ENCODE measurements around the gene KAT8.

KAT8 gene

GRCh38 chr16:31117384-31118222 is at the start of gene KAT8:
KAT8 (plus strand) TSS chr16:31117664; CDS start chr16:31117682, 18 bp downstream.
- DNase-seq: peak; percentile 97

GRCh38 chr16:31071861-31072260 is 45.6 kb upstream of the KAT8 start:
- DNase-seq: no peak

DNA sequence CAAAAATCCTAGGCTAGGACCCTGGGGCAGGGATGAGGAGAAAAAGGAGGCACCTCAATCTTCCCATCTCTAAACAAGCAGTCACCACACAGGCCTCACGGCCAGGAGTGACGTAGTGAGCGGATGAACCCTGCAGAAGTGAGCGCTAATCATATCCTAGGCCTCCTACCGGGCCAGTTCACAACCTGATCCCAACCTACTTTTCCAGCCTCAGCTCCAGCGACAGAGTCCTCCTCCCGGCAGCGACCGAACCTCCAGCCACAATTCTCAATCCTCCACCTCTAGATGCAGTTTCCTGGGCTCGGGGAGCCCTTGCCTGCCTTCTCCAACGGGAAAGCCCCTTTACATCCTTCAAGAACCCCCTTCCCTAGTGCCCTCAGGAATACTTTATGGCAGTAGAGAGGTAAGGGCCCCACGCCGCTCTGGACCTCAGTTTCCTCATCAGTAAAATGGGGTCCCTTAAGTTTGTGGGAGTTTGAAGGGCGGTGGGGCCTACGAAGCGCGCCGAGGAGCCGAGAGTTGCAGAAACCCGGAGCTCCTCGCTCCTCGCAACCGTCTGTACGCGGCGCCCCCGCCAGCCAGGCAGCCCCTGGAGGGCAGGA is 44.8 kb upstream of the KAT8 start:
- DNase-seq: no peak

DNA sequence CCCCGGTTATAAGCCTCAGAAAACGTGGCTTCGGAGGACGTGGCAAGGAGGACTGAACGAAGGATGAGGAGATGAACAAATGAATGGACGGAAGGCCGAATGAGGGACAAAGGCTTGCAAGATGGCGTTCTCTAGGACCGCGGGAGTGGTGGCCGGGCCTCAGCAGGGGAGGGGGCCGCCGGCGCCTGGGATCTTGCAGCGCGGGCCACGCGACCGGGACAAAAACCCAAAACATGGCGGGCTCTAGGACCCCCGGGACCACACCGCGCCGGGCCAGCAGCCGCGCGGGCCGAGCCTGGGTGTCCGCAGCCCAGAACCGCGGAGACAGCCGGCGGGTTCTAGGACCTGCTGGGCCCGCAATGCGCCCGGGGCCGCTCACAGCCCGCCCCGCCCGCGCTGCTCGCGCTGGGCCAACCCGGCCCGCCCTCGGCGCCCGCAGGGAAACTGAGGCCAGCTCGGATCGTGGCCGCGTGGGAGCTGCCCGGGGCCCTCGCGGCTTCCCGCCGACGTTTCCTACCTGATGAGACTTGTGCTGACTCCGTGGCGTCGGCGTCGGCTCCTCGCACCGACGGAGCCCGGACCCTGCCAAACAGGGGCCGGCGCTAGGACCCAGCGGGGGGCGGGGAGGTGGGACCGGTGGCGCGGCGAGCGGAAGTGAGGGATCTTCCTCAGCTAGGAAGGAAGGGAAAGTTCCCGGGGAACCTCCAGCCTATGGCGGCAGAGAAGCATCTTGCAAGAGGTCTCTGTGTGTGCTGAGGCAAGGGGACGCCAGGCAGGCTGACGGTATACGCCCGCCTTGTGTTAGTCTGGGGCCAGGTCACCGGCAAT is 44.1 kb upstream of the KAT8 start:
- peak; percentile 88 for DNase-seq

GRCh38 chr16:31073970-31074813 is 43.3 kb upstream of the KAT8 start, which contains the start of the genes ZNF646 and ZNF668:
ZNF646 (plus strand) TSS chr16:31074422; CDS start chr16:31076325, 1,903 bp downstream.
ZNF668 (minus strand) TSS chr16:31074240; CDS start chr16:31064459, 9,781 bp downstream.
- peak; percentile 96 for DNase-seq

DNA sequence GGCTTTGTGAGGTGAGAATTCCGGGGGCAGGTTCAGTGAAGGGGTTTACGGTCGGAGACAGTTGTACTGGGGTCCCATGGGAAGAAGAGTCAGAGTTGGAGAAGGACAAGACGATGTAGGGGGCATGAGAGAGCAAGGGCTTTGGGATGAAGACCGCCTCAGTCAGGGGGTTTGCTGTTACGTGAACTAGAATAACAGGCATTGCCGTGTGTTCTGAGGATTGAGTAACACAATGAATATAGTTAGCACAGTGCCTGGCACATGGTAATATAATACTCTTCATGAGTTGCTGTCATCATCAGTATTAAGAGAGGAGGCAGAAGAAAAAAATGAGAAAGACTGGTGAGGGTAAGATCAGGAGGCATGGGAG is 42.7 kb upstream of the KAT8 start:
- DNase-seq: no peak

- DNase-seq: no peak
Observed at GRCh38 chr16:31076319-31076718, 41.1 kb upstream of the KAT8 start.

DNA sequence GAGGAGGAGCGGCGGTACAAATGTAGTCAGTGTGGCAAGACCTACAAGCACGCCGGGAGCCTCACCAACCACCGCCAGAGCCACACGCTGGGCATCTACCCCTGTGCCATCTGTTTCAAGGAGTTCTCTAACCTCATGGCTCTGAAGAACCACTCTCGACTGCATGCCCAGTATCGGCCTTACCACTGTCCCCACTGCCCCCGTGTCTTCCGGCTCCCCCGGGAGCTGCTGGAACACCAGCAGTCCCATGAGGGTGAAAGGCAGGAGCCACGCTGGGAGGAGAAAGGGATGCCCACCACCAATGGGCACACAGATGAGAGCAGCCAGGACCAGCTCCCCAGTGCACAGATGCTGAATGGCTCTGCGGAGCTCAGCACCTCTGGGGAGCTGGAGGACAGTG is 40.4 kb upstream of the KAT8 start:
- no peak for DNase-seq

- DNase-seq: no peak
Observed at GRCh38 chr16:31077592-31078396, 39.7 kb upstream of the KAT8 start.

DNA sequence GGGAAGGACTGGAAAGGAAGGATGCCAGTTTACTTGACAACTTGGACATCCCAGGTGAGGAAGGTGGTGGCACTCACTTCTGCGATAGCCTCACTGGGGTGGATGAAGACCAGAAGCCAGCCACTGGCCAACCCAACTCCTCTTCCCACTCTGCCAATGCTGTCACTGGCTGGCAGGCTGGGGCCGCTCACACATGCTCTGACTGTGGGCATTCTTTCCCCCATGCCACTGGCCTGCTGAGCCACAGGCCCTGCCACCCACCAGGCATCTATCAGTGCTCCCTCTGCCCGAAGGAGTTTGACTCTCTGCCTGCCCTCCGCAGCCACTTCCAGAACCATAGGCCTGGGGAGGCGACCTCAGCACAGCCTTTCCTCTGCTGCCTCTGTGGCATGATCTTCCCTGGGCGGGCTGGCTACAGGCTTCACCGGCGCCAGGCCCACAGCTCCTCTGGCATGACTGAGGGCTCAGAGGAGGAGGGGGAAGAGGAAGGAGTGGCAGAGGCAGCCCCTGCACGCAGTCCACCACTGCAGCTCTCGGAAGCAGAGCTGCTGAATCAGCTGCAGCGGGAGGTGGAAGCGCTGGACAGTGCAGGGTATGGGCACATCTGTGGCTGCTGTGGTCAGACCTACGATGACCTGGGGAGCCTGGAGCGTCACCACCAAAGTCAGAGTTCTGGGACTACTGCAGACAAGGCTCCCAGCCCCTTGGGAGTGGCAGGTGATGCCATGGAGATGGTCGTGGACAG is 38.7 kb upstream of the KAT8 start:
- no peak for DNase-seq

DNA sequence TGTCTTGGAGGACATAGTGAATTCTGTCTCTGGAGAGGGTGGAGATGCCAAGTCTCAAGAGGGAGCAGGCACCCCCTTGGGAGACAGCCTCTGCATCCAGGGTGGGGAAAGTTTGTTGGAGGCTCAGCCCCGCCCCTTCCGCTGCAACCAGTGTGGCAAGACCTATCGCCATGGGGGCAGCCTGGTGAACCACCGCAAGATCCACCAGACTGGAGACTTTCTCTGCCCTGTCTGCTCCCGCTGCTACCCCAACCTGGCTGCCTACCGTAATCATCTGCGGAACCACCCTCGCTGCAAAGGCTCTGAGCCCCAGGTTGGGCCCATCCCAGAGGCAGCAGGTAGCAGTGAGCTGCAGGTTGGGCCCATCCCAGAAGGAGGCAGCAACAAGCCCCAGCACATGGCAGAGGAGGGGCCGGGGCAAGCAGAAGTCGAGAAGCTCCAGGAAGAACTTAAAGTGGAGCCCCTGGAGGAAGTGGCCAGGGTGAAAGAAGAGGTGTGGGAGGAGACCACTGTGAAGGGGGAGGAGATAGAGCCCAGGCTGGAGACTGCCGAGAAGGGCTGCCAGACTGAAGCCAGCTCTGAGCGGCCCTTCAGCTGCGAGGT is 38.0 kb upstream of the KAT8 start:
- no peak for DNase-seq

DNA sequence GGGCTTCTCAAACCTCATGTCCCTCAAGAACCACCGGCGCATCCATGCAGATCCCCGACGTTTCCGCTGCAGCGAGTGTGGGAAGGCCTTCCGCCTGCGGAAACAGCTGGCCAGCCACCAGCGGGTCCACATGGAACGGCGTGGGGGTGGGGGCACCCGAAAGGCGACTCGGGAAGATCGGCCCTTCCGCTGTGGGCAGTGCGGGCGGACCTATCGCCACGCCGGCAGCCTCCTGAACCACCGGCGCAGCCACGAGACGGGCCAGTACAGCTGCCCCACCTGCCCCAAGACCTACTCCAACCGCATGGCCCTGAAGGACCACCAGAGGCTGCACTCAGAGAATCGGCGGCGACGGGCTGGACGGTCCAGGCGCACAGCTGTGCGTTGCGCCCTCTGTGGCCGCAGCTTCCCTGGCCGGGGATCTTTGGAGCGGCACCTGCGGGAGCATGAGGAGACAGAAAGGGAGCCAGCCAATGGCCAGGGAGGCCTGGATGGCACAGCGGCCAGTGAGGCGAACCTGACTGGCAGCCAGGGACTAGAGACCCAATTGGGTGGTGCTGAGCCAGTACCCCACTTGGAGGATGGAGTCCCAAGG is 37.3 kb upstream of the KAT8 start:
- DNase-seq: no peak

DNA sequence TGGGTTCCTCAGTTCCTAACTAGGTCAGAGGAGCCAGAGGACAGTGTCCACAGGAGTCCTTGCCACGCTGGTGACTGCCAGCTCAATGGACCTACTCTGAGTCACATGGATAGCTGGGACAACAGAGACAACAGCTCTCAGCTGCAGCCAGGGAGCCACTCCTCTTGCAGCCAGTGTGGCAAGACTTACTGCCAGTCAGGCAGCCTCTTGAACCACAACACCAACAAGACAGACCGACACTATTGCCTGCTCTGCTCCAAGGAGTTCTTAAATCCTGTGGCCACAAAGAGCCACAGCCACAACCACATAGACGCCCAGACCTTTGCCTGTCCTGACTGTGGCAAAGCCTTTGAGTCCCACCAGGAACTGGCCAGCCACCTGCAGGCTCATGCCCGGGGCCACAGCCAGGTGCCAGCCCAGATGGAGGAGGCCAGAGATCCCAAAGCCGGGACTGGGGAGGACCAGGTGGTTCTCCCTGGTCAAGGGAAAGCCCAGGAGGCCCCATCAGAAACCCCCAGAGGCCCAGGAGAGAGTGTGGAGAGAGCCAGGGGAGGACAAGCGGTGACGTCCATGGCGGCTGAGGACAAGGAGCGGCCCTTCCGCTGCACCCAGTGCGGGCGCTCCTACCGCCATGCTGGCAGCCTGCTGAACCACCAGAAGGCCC is 36.6 kb upstream of the KAT8 start:
- no peak for DNase-seq

DNA sequence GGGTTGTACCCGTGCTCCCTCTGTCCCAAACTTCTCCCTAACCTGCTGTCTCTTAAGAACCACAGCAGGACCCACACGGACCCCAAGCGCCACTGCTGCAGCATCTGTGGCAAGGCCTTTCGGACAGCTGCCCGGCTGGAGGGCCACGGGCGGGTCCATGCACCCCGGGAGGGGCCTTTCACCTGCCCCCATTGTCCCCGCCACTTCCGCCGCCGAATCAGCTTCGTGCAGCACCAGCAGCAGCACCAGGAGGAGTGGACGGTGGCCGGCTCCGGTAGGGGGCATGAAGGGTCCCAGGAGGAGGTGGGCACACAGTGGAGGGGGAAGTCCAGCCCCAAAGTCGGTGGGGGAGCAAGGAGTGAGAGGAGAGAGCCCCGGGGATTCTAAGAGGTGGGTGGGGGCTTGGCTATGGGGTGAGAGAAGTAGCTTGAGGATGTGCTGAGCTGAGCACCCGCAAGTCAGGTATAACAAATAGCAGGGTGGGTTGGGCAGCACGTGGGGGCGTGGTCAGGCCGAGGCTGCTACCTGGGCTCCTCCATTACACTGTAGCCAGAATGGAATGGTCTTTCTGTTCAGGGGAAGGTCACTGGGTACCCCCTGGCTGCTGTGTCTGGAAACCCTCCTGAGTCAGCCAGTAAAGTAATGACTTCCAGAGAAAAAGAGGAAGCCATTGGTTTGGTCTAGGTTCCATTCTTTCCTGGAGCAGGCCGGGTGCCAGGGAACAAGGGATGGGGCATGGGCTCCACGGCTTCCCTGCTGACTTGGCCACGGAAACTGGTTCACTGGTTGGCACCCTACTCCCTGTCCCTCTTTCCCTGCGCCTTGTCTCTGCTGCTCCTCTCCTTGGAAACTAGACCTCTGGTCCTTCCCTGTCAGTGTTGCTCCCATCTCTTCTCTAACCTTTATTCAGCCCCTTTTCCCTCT is 35.8 kb upstream of the KAT8 start:
- DNase-seq: no peak

GRCh38 chr16:31082368-31083045 is 35.0 kb upstream of the KAT8 start:
- DNase-seq: no peak

DNA sequence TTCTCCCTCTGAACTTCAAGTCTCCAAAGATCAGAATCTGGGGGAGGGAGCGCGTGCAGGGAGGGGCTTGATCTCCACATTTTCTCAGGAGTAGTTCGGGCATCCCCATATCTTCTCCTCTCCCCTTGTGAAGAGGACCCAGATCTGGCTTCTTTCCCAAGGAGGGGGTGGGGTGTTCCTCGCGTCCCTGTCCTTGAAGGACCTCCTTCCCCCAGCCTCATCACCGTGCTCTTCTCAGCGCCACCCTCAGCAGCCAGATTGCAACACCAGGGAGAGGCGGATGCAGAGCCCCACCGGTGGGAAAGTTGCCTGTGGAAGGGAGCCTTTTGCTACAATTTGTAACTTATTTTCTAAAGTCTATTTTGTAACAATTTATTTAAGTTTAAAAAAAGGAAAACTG is 34.4 kb upstream of the KAT8 start:
- no peak for DNase-seq

GRCh38 chr16:31083556-31083955 is 33.9 kb upstream of the KAT8 start:
- no peak for DNase-seq

DNA sequence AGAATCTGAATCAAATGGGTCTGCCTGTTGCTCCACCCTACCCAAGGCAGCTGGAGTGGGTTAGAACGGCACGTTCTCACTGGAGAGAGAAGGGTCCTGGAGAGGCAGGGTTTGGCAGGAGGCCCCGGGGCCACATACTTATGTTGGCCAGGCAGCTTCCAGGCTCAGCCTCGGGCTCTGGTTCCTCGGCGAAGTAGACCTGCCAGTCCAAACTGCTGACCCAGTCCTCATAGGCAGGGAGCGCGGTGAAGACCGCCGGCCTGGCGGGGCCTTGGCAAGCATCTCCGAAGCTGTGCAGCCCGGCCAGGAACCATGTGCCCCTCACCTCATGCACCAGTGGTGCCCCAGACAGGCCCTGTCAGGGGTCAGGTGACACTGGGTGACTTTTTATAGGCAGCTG is 33.5 kb upstream of the KAT8 start:
- DNase-seq: no peak

Data from T1000 (cell line).